ENCODE results near the gene VILL. TPM values are rescaled to one million over a fixed set of nuclear protein-coding genes. Genes with fewer than 3 reads are reported as not detected.

Gene VILL
- total and polyA plus RNA-seq, 2 of the 8 experiments (the other 6 are each of a cell fraction or from before 2014, with no cell fraction given) = 4.1 to 4.2 TPM

DNA sequence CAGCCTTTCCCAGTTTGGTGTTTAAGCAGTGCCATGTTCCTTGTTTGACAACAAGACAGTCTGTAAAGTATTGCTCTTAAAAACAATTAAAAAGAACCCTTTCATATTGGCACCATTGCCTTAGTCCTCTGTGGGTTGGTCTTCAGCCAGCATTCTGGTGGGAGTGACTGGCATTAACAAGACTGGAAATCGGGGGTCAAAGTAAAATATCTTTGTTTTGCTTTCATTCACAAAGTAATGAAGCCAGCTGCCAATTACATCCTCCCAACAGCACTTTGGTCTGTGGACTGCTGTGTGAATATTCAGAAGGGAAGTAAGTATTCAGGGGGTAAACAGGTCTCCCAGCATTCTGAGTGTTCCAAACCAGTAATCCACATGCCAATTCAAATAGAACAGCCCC, 8.3 kb upstream of the VILL start:
- no peaks in the 10 kb centered on the region for H3K9me3 ChIP-seq (ENCODE audit: insufficient read depth in 2 of 2, low read depth in 1 of 2, low read length in 1 of 2)
- H3K14ac ChIP-seq (ENCODE audit: insufficient read length) = no peak overlapping the region
- no peak overlapping the region for H3K27ac ChIP-seq (ENCODE audit: low read depth, low read length)
- no peaks in the 10 kb centered on the region for H3K79me1 ChIP-seq (ENCODE audit: low read depth, low read length)
- H3K18ac ChIP-seq (ENCODE audit: extremely low read depth, low read length) = no peak overlapping the region
- H2BK12ac ChIP-seq (ENCODE audit: low read depth, low read length) = no peak overlapping the region
- H2AFZ ChIP-seq (ENCODE audit: low read length) = no peak overlapping the region
- H3K4me2 ChIP-seq (ENCODE audit: insufficient read depth in 1 of 2, low read depth in 2 of 2, low read length in 2 of 2) = no peak overlapping the region
- FAIRE-seq (no peak), DNase-seq (ENCODE audit: low read depth in 1 of 2, low spot score in 2 of 2) (no peak)
- no peak overlapping the region for H4K91ac ChIP-seq (replicated peaks; ENCODE audit: insufficient read length, low read length)
- ChIA-PET POLR2A (ENCODE audit: partially characterized antibody) (no interaction called here), CTCF (ENCODE audit: partially characterized antibody) (interaction anchor here (0.7 to 9.0 kb wide), 9 partner anchors 9 to 178 kb away, joined by 3 to 134 read pairs (median 4); no protein-coding TSS in a partner anchor)
- H3K36me3 ChIP-seq (ENCODE audit: control insufficient read depth in 2 of 4, insufficient read depth in 4 of 4, low read length in 3 of 4) = no peaks in the 10 kb centered on the region
- no peaks in the 10 kb centered on the region for H3K4me1 ChIP-seq (replicated peaks in 1 of 4; ENCODE audit: control insufficient read depth in 3 of 4, insufficient read depth in 4 of 4, low read length in 3 of 4)
- no peak overlapping the region for H4K8ac ChIP-seq (ENCODE audit: extremely low read depth, insufficient read depth, low read length)
- no peak overlapping the region for H3K9ac ChIP-seq (replicated peaks in 1 of 4; ENCODE audit: extremely low read depth in 1 of 4, low read depth in 3 of 4, low read length in 3 of 4)
- H2BK5ac ChIP-seq (ENCODE audit: low read depth, low read length) = no peak overlapping the region
- H3K23me2 ChIP-seq (ENCODE audit: low read depth, low read length) = no peaks in the 10 kb centered on the region; the same call in 1 of the 2 replicates
- H3K27me3 ChIP-seq (replicated peaks in 1 of 4; ENCODE audit: control insufficient read depth in 3 of 4, extremely low read depth in 1 of 4, insufficient read depth in 3 of 4, low read length in 3 of 4) = no peaks in the 10 kb centered on the region
- H2AK5ac ChIP-seq (ENCODE audit: low read depth, low read length) = no peak overlapping the region
- no peak overlapping the region for H3K4ac ChIP-seq (replicated peaks; ENCODE audit: insufficient read length, low read depth, low read length)
- no peak overlapping the region for H4K5ac ChIP-seq (ENCODE audit: insufficient read length, low read depth, low read length)
- no peak overlapping the region for H2BK15ac ChIP-seq (ENCODE audit: low read length)
- H4K20me1 ChIP-seq (replicated peaks in 1 of 2; ENCODE audit: control insufficient read depth in 1 of 2, insufficient read depth in 2 of 2, low read length in 2 of 2) = no peaks in the 10 kb centered on the region
- H3K23ac ChIP-seq (ENCODE audit: insufficient read length) = no peak overlapping the region
- H3K4me3 ChIP-seq (ENCODE audit: extremely low read depth in 1 of 4, insufficient read depth in 2 of 4, low read depth in 3 of 4, low read length in 4 of 4) = no peak overlapping the region
- H2BK120ac ChIP-seq (replicated peaks; ENCODE audit: low read depth, low read length) = no peak overlapping the region
- no peak overlapping the region for H3K56ac ChIP-seq (replicated peaks; ENCODE audit: insufficient read length, low read depth, low read length)
- 94% methylated on average over 1 of the region's 1 CpG; no CpG with 5 or more reads in 1 of the 2 experiments for WGBS, 2 experiments (ENCODE audit: extremely low coverage in 1 of 2, insufficient coverage in 1 of 2, insufficient read length in 1 of 2, insufficient replicate concordance in 2 of 2, low coverage in 1 of 2, low lambda C conversion rate in 2 of 2, missing lambda C conversion rate in 1 of 2)
- H3K79me2 ChIP-seq (ENCODE audit: control insufficient read depth in 1 of 2, insufficient read depth in 2 of 2, low read length in 2 of 2) = no peaks in the 10 kb centered on the region
- no peak overlapping the region for H2BK20ac ChIP-seq (ENCODE audit: low read length)
- TF ChIP-seq E2F6 (IDR thresholded peaks at IDR 0.05) = no peak
- TF ChIP-seq SIX5 (IDR thresholded peaks at IDR 0.05; ENCODE audit: low read depth, low read length) = no peak
- no peak for TF ChIP-seq RAD21 (IDR thresholded peaks at IDR 0.05 in 1 of 2, conservative IDR thresholded peaks at IDR 0.05 in 1 of 2; ENCODE audit: low read depth in 2 of 2, low read length in 2 of 2)
- no peak for TF ChIP-seq RFX5 (IDR thresholded peaks at IDR 0.05; ENCODE audit: borderline replicate concordance, low read depth, low read length)
- TF ChIP-seq NRF1 (IDR thresholded peaks at IDR 0.05; ENCODE audit: low read depth, low read length) = no peak
- no peak for TF ChIP-seq KDM1A (IDR thresholded peaks at IDR 0.05; ENCODE audit: borderline replicate concordance, low read length)
- no peak for TF ChIP-seq BRCA1 (IDR thresholded peaks at IDR 0.05; ENCODE audit: low read depth, low read length)
- TF ChIP-seq RXRA (IDR thresholded peaks at IDR 0.05; ENCODE audit: insufficient read depth, low read depth, low read length) = no peak
